Measurements from ENCODE around the gene CORO6. TPM values are rescaled to one million over a fixed set of nuclear protein-coding genes. Genes with fewer than 3 reads are reported as not detected.

Gene CORO6
- total and polyA plus RNA-seq, 7 experiments from 2014 or later: 0.15 to 3.1 (median 1.5) TPM

GRCh38 chr17:29628644-29629043, 5.9 kb upstream of the CORO6 start:
- ChIA-PET CTCF (interaction anchor here (0.9 kb wide), 1 partner anchor 12 kb away, joined by 3 read pairs; no protein-coding TSS in a partner anchor), POLR2A (no interaction called here)
- DNase-seq (no peak), ATAC-seq (no peak)
- peaks cover 3 to 17% (median 12%) of the 10 kb centered on the region in 5 donors for H3K36me3 Mint-ChIP-seq
- peak overlapping the region in 8 of 9 donors; percentile 5 to 68 (median 56) for H3K27ac Mint-ChIP-seq
- no peaks in the 10 kb centered on the region for H3K9me3 Mint-ChIP-seq
- H3K4me3 Mint-ChIP-seq: no peak overlapping the region
- intact Hi-C loops (cut with micrococcal nuclease): no loop called here
- H3K27me3 ChIP-seq (ENCODE audit: control insufficient read depth in 2 of 2, insufficient read depth in 2 of 2, low read length in 2 of 2): no peaks in the 10 kb centered on the region
- no peak overlapping the region for H3K27ac ChIP-seq (ENCODE audit: low read depth, low read length)
- no peak overlapping the region for H3K4me3 ChIP-seq (ENCODE audit: low read length)
- H3K4me1 Mint-ChIP-seq: peaks cover 15 to 60% (median 41%) of the 10 kb centered on the region in 7 donors
- no peaks in the 10 kb centered on the region for H3K27me3 Mint-ChIP-seq
- no peaks in the 10 kb centered on the region for H3K4me1 ChIP-seq (ENCODE audit: control insufficient read depth in 2 of 2, insufficient read depth in 2 of 2, low read length in 2 of 2)
- H3K9me3 ChIP-seq (ENCODE audit: control insufficient read depth in 2 of 3, low read length in 3 of 3): no peaks in the 10 kb centered on the region
- peaks cover 0 to 48% (median 14%) of the 10 kb centered on the region in 3 experiments for H3K36me3 ChIP-seq (ENCODE audit: control insufficient read depth in 2 of 3, insufficient read depth in 3 of 3, low read length in 3 of 3)

GRCh38 chr17:29627951-29628350, 5.2 kb upstream of the CORO6 start:
- H3K4me3 Mint-ChIP-seq: no peak overlapping the region
- H3K4me1 ChIP-seq (ENCODE audit: control insufficient read depth in 2 of 2, insufficient read depth in 2 of 2, low read length in 2 of 2): peaks cover 0 to 5% of the 10 kb centered on the region in 2 donors

GRCh38 chr17:29625037-29625750, 2.5 kb upstream of the CORO6 start:
- no peaks in the 10 kb centered on the region for H3K9me3 ChIP-seq (ENCODE audit: control insufficient read depth in 2 of 3, low read length in 3 of 3)
- peak overlapping the region in 8 of 9 donors; percentile 1 to 84 (median 52) for H3K27ac Mint-ChIP-seq
- peaks cover 0 to 5% (median 0%) of the 10 kb centered on the region in 5 donors for H3K36me3 Mint-ChIP-seq
- intact Hi-C loops (cut with micrococcal nuclease): no loop called here
- H3K4me3 Mint-ChIP-seq: peak overlapping the region in 3 of 10 donors; percentile 6 to 16 (median 8)
- DNase-seq: no peak
- H3K36me3 ChIP-seq (ENCODE audit: control insufficient read depth in 2 of 3, insufficient read depth in 3 of 3, low read length in 3 of 3): peaks cover 0 to 14% (median 0%) of the 10 kb centered on the region in 3 experiments
- H3K27me3 Mint-ChIP-seq: peaks cover 0 to 4% (median 0%) of the 10 kb centered on the region in 5 donors
- no peaks in the 10 kb centered on the region for H3K27me3 ChIP-seq (ENCODE audit: control insufficient read depth in 2 of 2, insufficient read depth in 2 of 2, low read length in 2 of 2)
- ATAC-seq: no peak
- CTCF ChIA-PET: interaction anchor here (0.8 to 2.1 kb wide), 4 partner anchors 8 to 306 kb away, joined by 3 to 9 read pairs (median 4); no protein-coding TSS in a partner anchor
- no peak overlapping the region for H3K27ac ChIP-seq (ENCODE audit: low read depth, low read length)
- peaks cover 18 to 64% (median 53%) of the 10 kb centered on the region in 7 donors for H3K4me1 Mint-ChIP-seq
- H3K4me1 ChIP-seq (ENCODE audit: control insufficient read depth in 2 of 2, insufficient read depth in 2 of 2, low read length in 2 of 2): peaks cover 4 to 13% of the 10 kb centered on the region in 2 donors
- POLR2A ChIA-PET: interaction anchor here (0.6 to 1.7 kb wide), 4 partner anchors 12 to 1271 kb away, joined by 3 to 5 read pairs (median 3); no protein-coding TSS in a partner anchor
- H3K9me3 Mint-ChIP-seq: no peaks in the 10 kb centered on the region
- no peak overlapping the region for H3K4me3 ChIP-seq (ENCODE audit: low read length)

More at GRCh38 chr17:29627951-29628350, 5.2 kb upstream of the CORO6 start:
- ChIA-PET POLR2A (no interaction called here), CTCF (no interaction called here)
- no peaks in the 10 kb centered on the region for H3K9me3 ChIP-seq (ENCODE audit: control insufficient read depth in 2 of 3, low read length in 3 of 3)
- ATAC-seq: no peak
- H3K27ac Mint-ChIP-seq: peak overlapping the region in 7 of 9 donors; percentile 27 to 88 (median 63)
- peaks cover 0 to 41% (median 14%) of the 10 kb centered on the region in 3 experiments for H3K36me3 ChIP-seq (ENCODE audit: control insufficient read depth in 2 of 3, insufficient read depth in 3 of 3, low read length in 3 of 3)
- H3K27me3 ChIP-seq (ENCODE audit: control insufficient read depth in 2 of 2, insufficient read depth in 2 of 2, low read length in 2 of 2): no peaks in the 10 kb centered on the region
- H3K36me3 Mint-ChIP-seq: peaks cover 3 to 17% (median 12%) of the 10 kb centered on the region in 5 donors
- no peak overlapping the region for H3K4me3 ChIP-seq (ENCODE audit: low read length)
- no peak overlapping the region for H3K27ac ChIP-seq (ENCODE audit: low read depth, low read length)
- no peak for DNase-seq
- intact Hi-C loops (cut with micrococcal nuclease): no loop called here
- H3K27me3 Mint-ChIP-seq: no peaks in the 10 kb centered on the region
- H3K9me3 Mint-ChIP-seq: no peaks in the 10 kb centered on the region
- H3K4me1 Mint-ChIP-seq: peaks cover 17 to 66% (median 46%) of the 10 kb centered on the region in 7 donors

- H3K36me3 ChIP-seq (ENCODE audit: control insufficient read depth in 2 of 3, insufficient read depth in 3 of 3, low read length in 3 of 3): peaks cover 0 to 12% (median 0%) of the 10 kb centered on the region in 3 experiments
- POLR2A ChIA-PET: interaction anchor here (0.6 to 1.7 kb wide), 3 partner anchors 9 to 1270 kb away, joined by 3 to 5 read pairs (median 4); no protein-coding TSS in a partner anchor
- Mint-ChIP-seq H3K4me1 (peaks cover 14 to 58% (median 48%) of the 10 kb centered on the region in 7 donors), H3K4me3 (peak overlapping the region in 2 of 10 donors; percentile 6 to 16), H3K27ac (peak overlapping the region in 6 of 9 donors; percentile 17 to 68 (median 52)), H3K36me3 (peaks cover 0 to 5% (median 0%) of the 10 kb centered on the region in 5 donors), H3K9me3 (no peaks in the 10 kb centered on the region), H3K27me3 (peaks cover 0 to 7% (median 0%) of the 10 kb centered on the region in 5 donors)
- intact Hi-C loops (cut with micrococcal nuclease): no loop called here
- H3K9me3 ChIP-seq (ENCODE audit: control insufficient read depth in 2 of 3, low read length in 3 of 3): no peaks in the 10 kb centered on the region
- ATAC-seq (no peak), DNase-seq (no peak)
- CTCF ChIA-PET: interaction anchor here (0.8 to 2.1 kb wide), 4 partner anchors 8 to 307 kb away, joined by 3 to 9 read pairs (median 4); no protein-coding TSS in a partner anchor
- no peak overlapping the region for H3K27ac ChIP-seq (ENCODE audit: low read depth, low read length)
- no peaks in the 10 kb centered on the region for H3K27me3 ChIP-seq (ENCODE audit: control insufficient read depth in 2 of 2, insufficient read depth in 2 of 2, low read length in 2 of 2)
- H3K4me3 ChIP-seq (ENCODE audit: low read length): no peak overlapping the region
- H3K4me1 ChIP-seq (ENCODE audit: control insufficient read depth in 2 of 2, insufficient read depth in 2 of 2, low read length in 2 of 2): peaks cover 4 to 13% of the 10 kb centered on the region in 2 donors
These were observed 1.9 kb upstream of the CORO6 start for GRCh38 chr17:29624586-29624985.

- Mint-ChIP-seq H3K4me3 (peak overlapping the region; percentile 63 to 85 (median 78)), H3K27me3 (peaks cover 0 to 10% (median 0%) of the 10 kb centered on the region in 5 donors), H3K36me3 (peaks cover 0 to 4% (median 0%) of the 10 kb centered on the region in 5 donors), H3K9me3 (no peaks in the 10 kb centered on the region), H3K27ac (peak overlapping the region in 8 of 9 donors; percentile 13 to 88 (median 48)), H3K4me1 (peaks cover 12 to 47% (median 38%) of the 10 kb centered on the region in 7 donors)
- Histone ChIP-seq H3K27ac (ENCODE audit: low read depth, low read length) (no peak overlapping the region), H3K36me3 (ENCODE audit: control insufficient read depth in 2 of 3, insufficient read depth in 3 of 3, low read length in 3 of 3) (peaks cover 0 to 1% (median 0%) of the 10 kb centered on the region in 3 experiments), H3K4me1 (ENCODE audit: control insufficient read depth in 2 of 2, insufficient read depth in 2 of 2, low read length in 2 of 2) (peaks cover 4 to 13% of the 10 kb centered on the region in 2 donors), H3K4me3 (ENCODE audit: low read length) (peak overlapping the region; percentile 68), H3K27me3 (ENCODE audit: control insufficient read depth in 2 of 2, insufficient read depth in 2 of 2, low read length in 2 of 2) (no peaks in the 10 kb centered on the region), H3K9me3 (ENCODE audit: control insufficient read depth in 2 of 3, low read length in 3 of 3) (no peaks in the 10 kb centered on the region)
- ATAC-seq (no peak), DNase-seq (no peak)
- intact Hi-C loops (cut with micrococcal nuclease): no loop called here
- ChIA-PET CTCF (interaction anchor here (0.8 kb wide), 1 partner anchor 16 kb away, joined by 3 read pairs; no protein-coding TSS in a partner anchor), POLR2A (interaction anchor here (0.8 to 1.0 kb wide), 5 partner anchors 10 to 154 kb away, joined by 3 to 5 read pairs (median 3); no protein-coding TSS in a partner anchor)
These were observed 553 bp upstream of the CORO6 start for GRCh38 chr17:29623283-29623647.

- Histone ChIP-seq H3K4me1 (ENCODE audit: control insufficient read depth in 2 of 2, insufficient read depth in 2 of 2, low read length in 2 of 2) (peaks cover 14 to 23% of the 10 kb centered on the region in 2 donors), H3K4me3 (ENCODE audit: low read length) (peak overlapping the region; percentile 68), H3K36me3 (ENCODE audit: control insufficient read depth in 2 of 3, insufficient read depth in 3 of 3, low read length in 3 of 3) (no peaks in the 10 kb centered on the region), H3K27me3 (ENCODE audit: control insufficient read depth in 2 of 2, insufficient read depth in 2 of 2, low read length in 2 of 2) (no peaks in the 10 kb centered on the region), H3K27ac (ENCODE audit: low read depth, low read length) (no peak overlapping the region), H3K9me3 (ENCODE audit: control insufficient read depth in 2 of 3, low read length in 3 of 3) (no peaks in the 10 kb centered on the region)
- peaks cover 16 to 52% (median 41%) of the 10 kb centered on the region in 7 donors for H3K4me1 Mint-ChIP-seq
- intact Hi-C loops (cut with micrococcal nuclease): no loop called here
- peaks cover 0 to 4% (median 0%) of the 10 kb centered on the region in 5 donors for H3K36me3 Mint-ChIP-seq
- DNase-seq: no peak
- CTCF ChIA-PET: interaction anchor here (0.7 to 1.1 kb wide), 2 partner anchors 21 to 43 kb away, joined by 3 read pairs; no protein-coding TSS in a partner anchor
- peak overlapping the region; percentile 61 to 85 (median 76) for H3K4me3 Mint-ChIP-seq
- H3K27me3 Mint-ChIP-seq: peaks cover 0 to 14% (median 0%) of the 10 kb centered on the region in 5 donors
- POLR2A ChIA-PET: interaction anchor here (1.7 kb wide), 1 partner anchor 54 kb away, joined by 3 read pairs; no protein-coding TSS in a partner anchor
- H3K9me3 Mint-ChIP-seq: no peaks in the 10 kb centered on the region
- ATAC-seq: no peak
- peak overlapping the region in 1 of 9 donors; percentile 53 for H3K27ac Mint-ChIP-seq
These were observed 939 bp downstream of the CORO6 start for GRCh38 chr17:29621751-29622194.

All from naive thymus-derived CD4-positive, alpha-beta T cell (primary cell).